SKM-1 treated with dmso at 0.1 percent for 144 hours (cell line): ENCODE measurements around the gene GULP1.
"Not testable (repeated sequence)": the region's sequence is repeated elsewhere in the genome, so short reads cannot be mapped to it uniquely, and the experiment has no call there.

ENCODE experiments used
- DNase-seq: peaks from one replicate; lab custom pipeline; 2025; ENCODE audit not compliant: unreplicated experiment; lab: John Stamatoyannopoulos, UW

The GULP1 gene

GRCh38 chr2:188466078-188466477 is 174.4 kb downstream of the GULP1 start:
- not testable (repeated sequence) for DNase-seq

GRCh38 chr2:188466761-188467160 is 175.1 kb downstream of the GULP1 start:
- DNase-seq, result no peak

- DNase-seq, result no peak
Measured at GRCh38 chr2:188471166-188471565, 179.5 kb downstream of the GULP1 start.

GRCh38 chr2:188473306-188473705 is 181.6 kb downstream of the GULP1 start:
- no peak for DNase-seq

GRCh38 chr2:188474316-188474715 is 182.6 kb downstream of the GULP1 start:
- DNase-seq, result no peak

- DNase-seq, result no peak
Measured at GRCh38 chr2:188475945-188476344, 184.3 kb downstream of the GULP1 start.

GRCh38 chr2:188477564-188478103 is 186.0 kb downstream of the GULP1 start:
- no peak for DNase-seq

- DNase-seq, result no peak
Measured at GRCh38 chr2:188478724-188479123, 187.1 kb downstream of the GULP1 start.

GRCh38 chr2:188481474-188481873 is 189.8 kb downstream of the GULP1 start:
- no peak for DNase-seq

GRCh38 chr2:188485496-188485895 is 193.8 kb downstream of the GULP1 start:
- DNase-seq, result no peak

- DNase-seq, result no peak
Measured at GRCh38 chr2:188492751-188493150, 201.1 kb downstream of the GULP1 start.

GRCh38 chr2:188494906-188495305 is 203.2 kb downstream of the GULP1 start:
- no peak for DNase-seq

- no peak for DNase-seq
Measured at GRCh38 chr2:188495969-188496431, 204.3 kb downstream of the GULP1 start.

- DNase-seq, result no peak
Measured at GRCh38 chr2:188497726-188498125, 206.1 kb downstream of the GULP1 start.

- no peak for DNase-seq
Measured at GRCh38 chr2:188503975-188504374, 212.3 kb downstream of the GULP1 start.

- no peak for DNase-seq
Measured at GRCh38 chr2:188506843-188507242, 215.2 kb downstream of the GULP1 start.

- DNase-seq, result no peak
Measured at GRCh38 chr2:188511346-188511745, 219.7 kb downstream of the GULP1 start.

- peak; percentile 57 for DNase-seq
Measured at GRCh38 chr2:188512456-188512855, 220.8 kb downstream of the GULP1 start.

GRCh38 chr2:188515918-188516317 is 224.2 kb downstream of the GULP1 start:
- no peak for DNase-seq

- DNase-seq, result no peak
Measured at GRCh38 chr2:188517549-188518215, 226.0 kb downstream of the GULP1 start.

- DNase-seq, result no peak
Measured at GRCh38 chr2:188518381-188518780, 226.7 kb downstream of the GULP1 start.

GRCh38 chr2:188519136-188519535 is 227.5 kb downstream of the GULP1 start:
- DNase-seq, result no peak

- DNase-seq, result no peak
Measured at GRCh38 chr2:188522517-188522916, 230.8 kb downstream of the GULP1 start.
